ENCODE results near the gene NAA25. TPM values are rescaled to one million over a fixed set of nuclear protein-coding genes. Genes with fewer than 3 reads are reported as not detected.

The NAA25 gene
- total RNA-seq, 4 donors from 2014 or later = 22.4 to 37.1 (median 24.7) TPM

DNA sequence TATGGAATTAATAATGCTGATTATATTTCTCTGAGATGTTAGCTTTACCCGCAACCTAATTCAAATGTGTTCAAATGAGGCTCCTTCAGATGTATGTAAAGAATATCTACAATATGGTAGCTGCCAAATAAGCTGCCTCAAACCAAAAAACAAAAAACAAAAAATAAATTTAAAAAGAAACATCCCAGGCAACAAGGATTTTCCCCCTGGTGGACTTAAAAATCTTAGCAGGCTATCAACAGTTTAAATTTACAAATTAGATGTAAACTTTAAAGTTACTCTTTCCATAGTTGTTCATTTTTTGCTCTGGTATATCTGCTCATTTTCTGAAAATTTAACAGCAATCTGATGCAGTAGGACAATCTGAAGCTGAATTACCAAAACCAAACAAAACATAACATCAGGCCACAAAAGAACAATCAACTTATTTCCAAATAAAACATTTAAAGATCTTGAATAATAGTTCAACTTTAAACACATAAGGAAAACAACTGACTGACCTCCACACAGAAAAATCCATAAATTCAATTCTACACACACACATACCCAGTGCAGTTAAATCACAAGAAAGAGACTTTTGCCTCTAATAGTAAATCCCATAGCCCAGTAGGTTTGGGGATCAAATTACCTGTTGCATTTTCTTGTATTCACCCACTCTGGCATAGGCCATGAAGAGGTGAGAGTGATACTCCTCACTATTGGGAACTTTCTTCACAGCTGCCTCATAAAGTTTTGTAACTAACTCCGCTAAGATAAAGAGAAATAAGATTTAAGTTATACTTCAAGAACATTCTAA lies 21.3 kb downstream of the NAA25 start:
- H3K27ac ChIP-seq = no peak overlapping the region
- WGBS, 2 donors = 96 to 100% methylated on average over 2 of the region's 2 CpGs
- intact Hi-C loops (cut with DNase I) = no loop called here
- peaks cover 10 to 14% of the 10 kb centered on the region in 2 donors for H3K36me3 ChIP-seq
- no peak overlapping the region for H3K4me3 ChIP-seq (replicated peaks in 1 of 3)
- DNase-seq = no peak
- no peaks in the 10 kb centered on the region for H3K27me3 ChIP-seq
- no peaks in the 10 kb centered on the region for H3K9me3 ChIP-seq
- H3K4me1 ChIP-seq = no peaks in the 10 kb centered on the region
- TF ChIP-seq POLR2A (IDR thresholded peaks at IDR 0.05) = no peak
- TF ChIP-seq, protein P1, sequence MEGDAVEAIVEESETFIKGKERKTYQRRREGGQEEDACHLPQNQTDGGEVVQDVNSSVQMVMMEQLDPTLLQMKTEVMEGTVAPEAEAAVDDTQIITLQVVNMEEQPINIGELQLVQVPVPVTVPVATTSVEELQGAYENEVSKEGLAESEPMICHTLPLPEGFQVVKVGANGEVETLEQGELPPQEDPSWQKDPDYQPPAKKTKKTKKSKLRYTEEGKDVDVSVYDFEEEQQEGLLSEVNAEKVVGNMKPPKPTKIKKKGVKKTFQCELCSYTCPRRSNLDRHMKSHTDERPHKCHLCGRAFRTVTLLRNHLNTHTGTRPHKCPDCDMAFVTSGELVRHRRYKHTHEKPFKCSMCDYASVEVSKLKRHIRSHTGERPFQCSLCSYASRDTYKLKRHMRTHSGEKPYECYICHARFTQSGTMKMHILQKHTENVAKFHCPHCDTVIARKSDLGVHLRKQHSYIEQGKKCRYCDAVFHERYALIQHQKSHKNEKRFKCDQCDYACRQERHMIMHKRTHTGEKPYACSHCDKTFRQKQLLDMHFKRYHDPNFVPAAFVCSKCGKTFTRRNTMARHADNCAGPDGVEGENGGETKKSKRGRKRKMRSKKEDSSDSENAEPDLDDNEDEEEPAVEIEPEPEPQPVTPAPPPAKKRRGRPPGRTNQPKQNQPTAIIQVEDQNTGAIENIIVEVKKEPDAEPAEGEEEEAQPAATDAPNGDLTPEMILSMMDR (IDR thresholded peaks at IDR 0.05) = no peak

DNA sequence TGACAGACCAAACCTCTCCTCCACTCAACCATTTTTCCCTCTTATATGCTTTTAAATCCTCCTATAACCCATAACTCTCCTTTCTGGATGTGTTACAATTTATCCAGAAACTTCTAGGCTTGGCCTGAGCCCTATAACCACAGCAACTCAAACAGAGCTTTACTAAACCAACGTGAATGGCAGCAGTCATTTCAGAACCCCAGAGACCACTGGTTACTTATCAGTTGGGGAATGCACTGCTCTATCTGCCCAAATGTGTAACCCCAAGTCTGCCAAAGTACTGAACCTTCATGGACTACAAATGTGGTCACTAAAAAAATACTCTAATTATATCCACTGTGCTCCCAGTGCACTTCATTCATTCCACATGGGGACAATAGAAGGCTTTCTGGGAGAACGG lies 42.0 kb downstream of the NAA25 start:
- Histone ChIP-seq H3K9me3 (no peaks in the 10 kb centered on the region), H3K4me1 (no peaks in the 10 kb centered on the region), H3K27me3 (no peaks in the 10 kb centered on the region), H3K4me3 (replicated peaks in 1 of 3) (no peak overlapping the region), H3K27ac (no peak overlapping the region), H3K36me3 (peaks cover 34 to 63% of the 10 kb centered on the region in 2 donors)
- WGBS, 2 donors = 80 to 88% methylated on average over 2 of the region's 2 CpGs
- no peak for DNase-seq
- TF ChIP-seq, protein P1 (IDR thresholded peaks at IDR 0.05) = no peak
- TF ChIP-seq POLR2A (IDR thresholded peaks at IDR 0.05) = no peak
- intact Hi-C loops (cut with DNase I) = no loop called here

DNA sequence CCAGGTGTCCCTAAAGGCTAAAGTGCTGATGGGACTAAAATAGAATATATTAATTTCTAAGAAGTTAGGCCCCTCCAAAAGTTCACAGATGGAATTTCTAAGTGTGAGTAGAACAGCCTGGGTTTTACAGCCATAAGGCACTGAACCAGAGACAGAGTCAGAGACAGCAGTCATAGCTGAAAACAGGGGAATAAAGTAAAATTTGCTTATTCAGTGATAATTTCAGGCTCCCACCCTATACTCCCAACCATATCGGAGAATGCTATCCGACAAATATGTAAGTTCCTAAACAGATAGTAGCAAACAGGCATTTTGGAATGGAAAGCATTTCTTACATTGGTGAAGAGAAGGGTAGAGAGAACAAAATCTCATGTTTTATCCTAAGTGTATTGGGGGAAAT lies 45.3 kb downstream of the NAA25 start:
- no peak for DNase-seq
- Histone ChIP-seq H3K27me3 (no peaks in the 10 kb centered on the region), H3K4me1 (peaks cover 0 to 5% of the 10 kb centered on the region in 2 donors), H3K4me3 (replicated peaks in 1 of 3) (no peak overlapping the region), H3K27ac (no peak overlapping the region), H3K36me3 (peaks cover 17 to 33% of the 10 kb centered on the region in 2 donors), H3K9me3 (no peaks in the 10 kb centered on the region)
- WGBS, 2 donors = 98% methylated on average over 2 of the region's 2 CpGs
- TF ChIP-seq, protein P1 (IDR thresholded peaks at IDR 0.05) = no peak
- TF ChIP-seq POLR2A (IDR thresholded peaks at IDR 0.05) = no peak
- intact Hi-C loops (cut with DNase I) = no loop called here

DNA sequence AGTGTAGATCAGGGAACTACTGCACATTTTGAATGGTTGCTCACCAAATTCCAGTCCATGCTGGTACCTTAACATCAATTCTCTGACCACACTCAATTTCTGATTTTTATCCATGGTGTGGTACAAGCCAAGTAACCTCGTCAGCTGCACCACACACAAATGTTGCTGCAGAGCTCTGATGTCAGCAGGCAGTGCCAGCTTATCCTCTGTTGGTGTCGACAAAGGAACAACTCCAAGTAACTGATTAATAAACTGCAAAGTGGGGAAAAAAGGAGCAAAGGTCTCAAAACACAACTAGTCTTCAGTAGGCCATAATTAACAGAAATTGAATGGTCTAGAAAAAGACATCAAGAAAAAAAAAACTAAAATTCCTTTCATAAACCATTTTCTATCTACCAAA lies 47.4 kb downstream of the NAA25 start:
- H3K9me3 ChIP-seq = no peaks in the 10 kb centered on the region
- no peak overlapping the region for H3K4me3 ChIP-seq (replicated peaks in 1 of 3)
- 97 to 99% methylated on average over 2 of the region's 2 CpGs for WGBS, 2 donors
- H3K36me3 ChIP-seq = peaks cover 13 to 15% of the 10 kb centered on the region in 2 donors
- intact Hi-C loops (cut with DNase I) = no loop called here
- H3K27me3 ChIP-seq = no peaks in the 10 kb centered on the region
- H3K27ac ChIP-seq = no peak overlapping the region
- no peak for TF ChIP-seq POLR2A (IDR thresholded peaks at IDR 0.05)
- TF ChIP-seq, protein P1 (IDR thresholded peaks at IDR 0.05) = no peak
- DNase-seq = no peak
- H3K4me1 ChIP-seq = peaks cover 0 to 7% of the 10 kb centered on the region in 2 donors

DNA sequence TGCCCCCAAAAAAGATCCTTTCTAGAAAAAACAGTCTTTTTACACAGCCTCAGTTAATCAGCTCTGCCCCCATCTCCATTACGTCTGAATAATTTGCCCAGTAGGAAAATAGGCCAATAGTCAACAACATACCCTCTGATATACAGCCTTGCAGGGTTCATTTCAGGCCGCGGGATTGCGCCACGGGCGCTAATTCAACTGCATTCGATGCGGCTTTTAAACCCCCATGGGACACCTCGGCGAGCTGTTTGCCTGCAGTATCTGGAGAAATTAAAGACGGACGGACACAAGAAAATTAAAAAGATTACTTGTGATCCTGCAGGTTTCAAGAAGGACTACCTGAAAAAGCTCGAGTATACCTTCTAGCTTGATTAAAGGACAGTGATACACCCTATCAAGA lies 59.2 kb downstream of the NAA25 start:
- Histone ChIP-seq H3K4me1 (peaks cover 0 to 8% of the 10 kb centered on the region in 2 donors), H3K9me3 (no peaks in the 10 kb centered on the region), H3K27me3 (no peaks in the 10 kb centered on the region), H3K36me3 (peaks cover 31 to 39% of the 10 kb centered on the region in 2 donors), H3K4me3 (replicated peaks in 1 of 3) (no peak overlapping the region), H3K27ac (no peak overlapping the region)
- DNase-seq = no peak
- no peak for TF ChIP-seq POLR2A (IDR thresholded peaks at IDR 0.05)
- TF ChIP-seq, protein P1 (IDR thresholded peaks at IDR 0.05) = no peak
- WGBS, 2 donors = 91 to 96% methylated on average over 13 of the region's 13 CpGs
- intact Hi-C loops (cut with DNase I) = no loop called here
